Measurements from ENCODE around the gene CDHR3.

Gene CDHR3

GRCh38 chr7:106036004-106036403 is 72.9 kb downstream of the CDHR3 start:
- H3K9me3 ChIP-seq (ENCODE audit: control insufficient read depth, low read length), result no peaks in the 10 kb centered on the region
- no peaks in the 10 kb centered on the region for H3K36me3 ChIP-seq (ENCODE audit: control insufficient read depth, insufficient read depth, low read length)
- no peak overlapping the region for H3K4me3 ChIP-seq (ENCODE audit: low read length)
- no peak overlapping the region for H3K9ac ChIP-seq (ENCODE audit: low read length)
- peaks cover 24% of the 10 kb centered on the region for H3K4me1 ChIP-seq (ENCODE audit: control insufficient read depth, insufficient read depth, low read length)
- H3K27me3 ChIP-seq (ENCODE audit: control insufficient read depth, insufficient read depth, low read length), result no peaks in the 10 kb centered on the region

- Histone ChIP-seq H3K4me3 (ENCODE audit: low read length) (no peak overlapping the region), H3K36me3 (ENCODE audit: control insufficient read depth, insufficient read depth, low read length) (no peaks in the 10 kb centered on the region), H3K4me1 (ENCODE audit: control insufficient read depth, insufficient read depth, low read length) (peaks cover 33% of the 10 kb centered on the region), H3K27me3 (ENCODE audit: control insufficient read depth, insufficient read depth, low read length) (peaks cover 3% of the 10 kb centered on the region), H3K9ac (ENCODE audit: low read length) (no peak overlapping the region), H3K9me3 (ENCODE audit: control insufficient read depth, low read length) (no peaks in the 10 kb centered on the region)
Observed at GRCh38 chr7:106037489-106038176, 74.6 kb downstream of the CDHR3 start.

GRCh38 chr7:106038289-106038688 is 75.2 kb downstream of the CDHR3 start:
- H3K36me3 ChIP-seq (ENCODE audit: control insufficient read depth, insufficient read depth, low read length), result no peaks in the 10 kb centered on the region
- no peak overlapping the region for H3K4me3 ChIP-seq (ENCODE audit: low read length)
- H3K4me1 ChIP-seq (ENCODE audit: control insufficient read depth, insufficient read depth, low read length), result peaks cover 38% of the 10 kb centered on the region
- no peaks in the 10 kb centered on the region for H3K9me3 ChIP-seq (ENCODE audit: control insufficient read depth, low read length)
- H3K9ac ChIP-seq (ENCODE audit: low read length), result no peak overlapping the region
- H3K27me3 ChIP-seq (ENCODE audit: control insufficient read depth, insufficient read depth, low read length), result peaks cover 3% of the 10 kb centered on the region

- Histone ChIP-seq H3K4me3 (ENCODE audit: low read length) (no peak overlapping the region), H3K36me3 (ENCODE audit: control insufficient read depth, insufficient read depth, low read length) (no peaks in the 10 kb centered on the region), H3K27me3 (ENCODE audit: control insufficient read depth, insufficient read depth, low read length) (peaks cover 3% of the 10 kb centered on the region), H3K9me3 (ENCODE audit: control insufficient read depth, low read length) (no peaks in the 10 kb centered on the region), H3K9ac (ENCODE audit: low read length) (no peak overlapping the region), H3K4me1 (ENCODE audit: control insufficient read depth, insufficient read depth, low read length) (peaks cover 38% of the 10 kb centered on the region)
Observed at GRCh38 chr7:106038916-106039315, 75.9 kb downstream of the CDHR3 start.

- Histone ChIP-seq H3K36me3 (ENCODE audit: control insufficient read depth, insufficient read depth, low read length) (no peaks in the 10 kb centered on the region), H3K4me1 (ENCODE audit: control insufficient read depth, insufficient read depth, low read length) (peaks cover 38% of the 10 kb centered on the region), H3K27me3 (ENCODE audit: control insufficient read depth, insufficient read depth, low read length) (peaks cover 3% of the 10 kb centered on the region), H3K9ac (ENCODE audit: low read length) (no peak overlapping the region), H3K4me3 (ENCODE audit: low read length) (no peak overlapping the region), H3K9me3 (ENCODE audit: control insufficient read depth, low read length) (no peaks in the 10 kb centered on the region)
Observed at GRCh38 chr7:106039486-106040060, 76.5 kb downstream of the CDHR3 start.

- Histone ChIP-seq H3K9me3 (ENCODE audit: control insufficient read depth, low read length) (no peaks in the 10 kb centered on the region), H3K9ac (ENCODE audit: low read length) (no peak overlapping the region), H3K27me3 (ENCODE audit: control insufficient read depth, insufficient read depth, low read length) (peaks cover 3% of the 10 kb centered on the region), H3K4me1 (ENCODE audit: control insufficient read depth, insufficient read depth, low read length) (peaks cover 38% of the 10 kb centered on the region), H3K36me3 (ENCODE audit: control insufficient read depth, insufficient read depth, low read length) (no peaks in the 10 kb centered on the region), H3K4me3 (ENCODE audit: low read length) (no peak overlapping the region)
Observed at GRCh38 chr7:106041140-106041717, 78.2 kb downstream of the CDHR3 start.

- no peaks in the 10 kb centered on the region for H3K9me3 ChIP-seq (ENCODE audit: control insufficient read depth, low read length)
- H3K9ac ChIP-seq (ENCODE audit: low read length), result no peak overlapping the region
- peaks cover 34% of the 10 kb centered on the region for H3K4me1 ChIP-seq (ENCODE audit: control insufficient read depth, insufficient read depth, low read length)
- H3K36me3 ChIP-seq (ENCODE audit: control insufficient read depth, insufficient read depth, low read length), result no peaks in the 10 kb centered on the region
- H3K4me3 ChIP-seq (ENCODE audit: low read length), result no peak overlapping the region
- H3K27me3 ChIP-seq (ENCODE audit: control insufficient read depth, insufficient read depth, low read length), result peaks cover 3% of the 10 kb centered on the region
Observed at GRCh38 chr7:106042196-106042611, 79.1 kb downstream of the CDHR3 start.

GRCh38 chr7:106045139-106045538 is 82.1 kb downstream of the CDHR3 start:
- Histone ChIP-seq H3K36me3 (ENCODE audit: control insufficient read depth, insufficient read depth, low read length) (no peaks in the 10 kb centered on the region), H3K9ac (ENCODE audit: low read length) (no peak overlapping the region), H3K4me3 (ENCODE audit: low read length) (no peak overlapping the region), H3K9me3 (ENCODE audit: control insufficient read depth, low read length) (no peaks in the 10 kb centered on the region), H3K4me1 (ENCODE audit: control insufficient read depth, insufficient read depth, low read length) (peaks cover 29% of the 10 kb centered on the region), H3K27me3 (ENCODE audit: control insufficient read depth, insufficient read depth, low read length) (peaks cover 3% of the 10 kb centered on the region)

- peaks cover 3% of the 10 kb centered on the region for H3K27me3 ChIP-seq (ENCODE audit: control insufficient read depth, insufficient read depth, low read length)
- H3K9me3 ChIP-seq (ENCODE audit: control insufficient read depth, low read length), result no peaks in the 10 kb centered on the region
- H3K9ac ChIP-seq (ENCODE audit: low read length), result no peak overlapping the region
- H3K36me3 ChIP-seq (ENCODE audit: control insufficient read depth, insufficient read depth, low read length), result no peaks in the 10 kb centered on the region
- H3K4me3 ChIP-seq (ENCODE audit: low read length), result no peak overlapping the region
- H3K4me1 ChIP-seq (ENCODE audit: control insufficient read depth, insufficient read depth, low read length), result peaks cover 25% of the 10 kb centered on the region
Observed at GRCh38 chr7:106045586-106045985, 82.5 kb downstream of the CDHR3 start.

GRCh38 chr7:106047184-106047583 is 84.1 kb downstream of the CDHR3 start:
- H3K9ac ChIP-seq (ENCODE audit: low read length), result no peak overlapping the region
- peaks cover 3% of the 10 kb centered on the region for H3K27me3 ChIP-seq (ENCODE audit: control insufficient read depth, insufficient read depth, low read length)
- no peaks in the 10 kb centered on the region for H3K9me3 ChIP-seq (ENCODE audit: control insufficient read depth, low read length)
- peaks cover 9% of the 10 kb centered on the region for H3K4me1 ChIP-seq (ENCODE audit: control insufficient read depth, insufficient read depth, low read length)
- no peaks in the 10 kb centered on the region for H3K36me3 ChIP-seq (ENCODE audit: control insufficient read depth, insufficient read depth, low read length)
- H3K4me3 ChIP-seq (ENCODE audit: low read length), result no peak overlapping the region

- Histone ChIP-seq H3K4me1 (ENCODE audit: control insufficient read depth, insufficient read depth, low read length) (no peaks in the 10 kb centered on the region), H3K36me3 (ENCODE audit: control insufficient read depth, insufficient read depth, low read length) (no peaks in the 10 kb centered on the region), H3K27me3 (ENCODE audit: control insufficient read depth, insufficient read depth, low read length) (no peaks in the 10 kb centered on the region), H3K4me3 (ENCODE audit: low read length) (no peak overlapping the region), H3K9me3 (ENCODE audit: control insufficient read depth, low read length) (no peaks in the 10 kb centered on the region), H3K9ac (ENCODE audit: low read length) (no peak overlapping the region)
Observed at GRCh38 chr7:106047818-106048705, 85.0 kb downstream of the CDHR3 start.

- Histone ChIP-seq H3K27me3 (ENCODE audit: control insufficient read depth, insufficient read depth, low read length) (no peaks in the 10 kb centered on the region), H3K4me3 (ENCODE audit: low read length) (no peak overlapping the region), H3K36me3 (ENCODE audit: control insufficient read depth, insufficient read depth, low read length) (no peaks in the 10 kb centered on the region), H3K9me3 (ENCODE audit: control insufficient read depth, low read length) (no peaks in the 10 kb centered on the region), H3K4me1 (ENCODE audit: control insufficient read depth, insufficient read depth, low read length) (no peaks in the 10 kb centered on the region), H3K9ac (ENCODE audit: low read length) (no peak overlapping the region)
Observed at GRCh38 chr7:106048706-106049020, 85.6 kb downstream of the CDHR3 start.

All from mucosa of stomach (tissue), 1 donor.